ENCODE results near the gene RGMA.

DNA sequence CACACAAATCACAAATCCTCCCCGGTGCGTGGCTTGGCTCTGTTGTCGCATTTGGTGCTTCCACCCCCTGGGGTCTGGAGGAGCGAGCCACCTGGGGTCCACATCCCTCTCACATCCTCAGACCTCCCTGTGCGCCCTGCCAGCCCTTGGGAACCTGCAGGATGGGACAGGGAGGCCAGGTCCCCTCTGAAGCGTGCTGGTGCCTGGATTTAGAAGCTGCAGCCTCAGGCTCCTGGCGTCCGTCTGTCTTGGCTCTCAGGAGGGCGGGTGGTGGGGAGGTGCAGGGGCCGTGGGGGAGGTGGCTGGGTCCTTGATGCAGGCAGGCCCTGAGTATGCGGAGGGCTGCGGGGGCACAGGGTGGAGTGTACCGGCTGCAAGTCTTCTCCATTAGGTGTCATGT is 38.4 kb downstream of the RGMA start:
- TF ChIP-seq, protein P1, sequence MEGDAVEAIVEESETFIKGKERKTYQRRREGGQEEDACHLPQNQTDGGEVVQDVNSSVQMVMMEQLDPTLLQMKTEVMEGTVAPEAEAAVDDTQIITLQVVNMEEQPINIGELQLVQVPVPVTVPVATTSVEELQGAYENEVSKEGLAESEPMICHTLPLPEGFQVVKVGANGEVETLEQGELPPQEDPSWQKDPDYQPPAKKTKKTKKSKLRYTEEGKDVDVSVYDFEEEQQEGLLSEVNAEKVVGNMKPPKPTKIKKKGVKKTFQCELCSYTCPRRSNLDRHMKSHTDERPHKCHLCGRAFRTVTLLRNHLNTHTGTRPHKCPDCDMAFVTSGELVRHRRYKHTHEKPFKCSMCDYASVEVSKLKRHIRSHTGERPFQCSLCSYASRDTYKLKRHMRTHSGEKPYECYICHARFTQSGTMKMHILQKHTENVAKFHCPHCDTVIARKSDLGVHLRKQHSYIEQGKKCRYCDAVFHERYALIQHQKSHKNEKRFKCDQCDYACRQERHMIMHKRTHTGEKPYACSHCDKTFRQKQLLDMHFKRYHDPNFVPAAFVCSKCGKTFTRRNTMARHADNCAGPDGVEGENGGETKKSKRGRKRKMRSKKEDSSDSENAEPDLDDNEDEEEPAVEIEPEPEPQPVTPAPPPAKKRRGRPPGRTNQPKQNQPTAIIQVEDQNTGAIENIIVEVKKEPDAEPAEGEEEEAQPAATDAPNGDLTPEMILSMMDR (conservative IDR thresholded peaks at IDR 0.05; ENCODE audit: low read depth in 2 of 2): no peak
- no peak for TF ChIP-seq EZH2phosphoT487 (IDR thresholded peaks at IDR 0.05; ENCODE audit: unreplicated experiment)
- TF ChIP-seq, protein P2, sequence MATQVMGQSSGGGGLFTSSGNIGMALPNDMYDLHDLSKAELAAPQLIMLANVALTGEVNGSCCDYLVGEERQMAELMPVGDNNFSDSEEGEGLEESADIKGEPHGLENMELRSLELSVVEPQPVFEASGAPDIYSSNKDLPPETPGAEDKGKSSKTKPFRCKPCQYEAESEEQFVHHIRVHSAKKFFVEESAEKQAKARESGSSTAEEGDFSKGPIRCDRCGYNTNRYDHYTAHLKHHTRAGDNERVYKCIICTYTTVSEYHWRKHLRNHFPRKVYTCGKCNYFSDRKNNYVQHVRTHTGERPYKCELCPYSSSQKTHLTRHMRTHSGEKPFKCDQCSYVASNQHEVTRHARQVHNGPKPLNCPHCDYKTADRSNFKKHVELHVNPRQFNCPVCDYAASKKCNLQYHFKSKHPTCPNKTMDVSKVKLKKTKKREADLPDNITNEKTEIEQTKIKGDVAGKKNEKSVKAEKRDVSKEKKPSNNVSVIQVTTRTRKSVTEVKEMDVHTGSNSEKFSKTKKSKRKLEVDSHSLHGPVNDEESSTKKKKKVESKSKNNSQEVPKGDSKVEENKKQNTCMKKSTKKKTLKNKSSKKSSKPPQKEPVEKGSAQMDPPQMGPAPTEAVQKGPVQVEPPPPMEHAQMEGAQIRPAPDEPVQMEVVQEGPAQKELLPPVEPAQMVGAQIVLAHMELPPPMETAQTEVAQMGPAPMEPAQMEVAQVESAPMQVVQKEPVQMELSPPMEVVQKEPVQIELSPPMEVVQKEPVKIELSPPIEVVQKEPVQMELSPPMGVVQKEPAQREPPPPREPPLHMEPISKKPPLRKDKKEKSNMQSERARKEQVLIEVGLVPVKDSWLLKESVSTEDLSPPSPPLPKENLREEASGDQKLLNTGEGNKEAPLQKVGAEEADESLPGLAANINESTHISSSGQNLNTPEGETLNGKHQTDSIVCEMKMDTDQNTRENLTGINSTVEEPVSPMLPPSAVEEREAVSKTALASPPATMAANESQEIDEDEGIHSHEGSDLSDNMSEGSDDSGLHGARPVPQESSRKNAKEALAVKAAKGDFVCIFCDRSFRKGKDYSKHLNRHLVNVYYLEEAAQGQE (IDR thresholded peaks at IDR 0.05; ENCODE audit: unreplicated experiment): no peak

All from GM23338 (cell line).